ENCODE data around the gene APOL3. TPM values are rescaled to one million over a fixed set of nuclear protein-coding genes. Genes with fewer than 3 reads are reported as not detected.
A peak's percentile ranks its signal among the peaks of the same experiment; 100 is the strongest.
"Not testable (repeated sequence)": the region's sequence is repeated elsewhere in the genome, so short reads cannot be mapped to it uniquely, and the experiment has no call there.

The APOL3 gene
- total RNA-seq, 1 donor: 84.2 TPM

DNA sequence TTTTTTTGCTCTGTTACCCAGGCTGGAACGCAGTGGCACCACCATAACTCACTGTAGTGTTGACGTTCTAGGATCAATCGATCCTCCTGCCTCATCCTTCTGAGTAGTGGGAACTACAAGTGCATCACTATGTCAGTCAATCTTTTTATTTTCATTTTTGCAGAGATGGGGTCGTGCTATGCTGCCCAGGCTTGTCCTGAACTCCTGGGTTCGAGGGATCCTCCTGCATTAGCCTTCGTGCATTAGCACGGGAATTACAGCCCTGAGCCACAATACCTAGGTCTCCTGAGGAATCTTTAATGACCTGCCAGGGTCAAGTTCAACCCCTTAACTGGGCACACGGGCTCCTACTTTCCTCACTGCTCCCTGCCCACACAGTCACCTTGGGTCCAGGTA, 4.4 kb downstream of the APOL3 start:
- H3K4me1 ChIP-seq (ENCODE audit: insufficient read depth, low read length): peaks cover 81% of the 10 kb centered on the region
- no peaks in the 10 kb centered on the region for H3K9me3 ChIP-seq (ENCODE audit: low read depth, low read length)
- H3K4me3 ChIP-seq (ENCODE audit: low read length): peak overlapping the region; percentile 41
- no peaks in the 10 kb centered on the region for H3K27me3 ChIP-seq (ENCODE audit: insufficient read depth, low read length)

DNA sequence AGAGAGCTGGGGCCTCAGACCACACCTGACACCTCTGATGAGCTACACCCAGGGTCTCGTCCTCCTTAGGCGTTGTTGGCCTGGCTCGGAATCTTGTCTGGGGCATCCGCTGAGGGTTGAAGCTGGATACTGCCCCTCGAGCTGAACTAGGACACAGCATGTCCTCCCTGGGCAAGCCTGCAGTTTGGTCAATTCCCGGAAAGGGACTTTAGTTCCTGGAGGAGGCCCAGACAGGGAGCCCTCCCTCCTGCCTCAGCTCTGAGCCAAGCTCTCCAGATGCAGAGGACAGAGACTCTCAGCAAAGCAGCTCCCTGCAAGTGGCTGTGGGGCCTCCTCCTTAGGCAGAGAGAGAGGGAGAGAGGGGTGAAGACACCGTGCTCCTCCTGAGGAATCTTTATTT, 4.9 kb downstream of the APOL3 start:
- no peaks in the 10 kb centered on the region for H3K27me3 ChIP-seq (ENCODE audit: insufficient read depth, low read length)
- peaks cover 80% of the 10 kb centered on the region for H3K4me1 ChIP-seq (ENCODE audit: insufficient read depth, low read length)
- H3K9me3 ChIP-seq (ENCODE audit: low read depth, low read length): no peaks in the 10 kb centered on the region
- H3K4me3 ChIP-seq (ENCODE audit: low read length): no peak overlapping the region

DNA sequence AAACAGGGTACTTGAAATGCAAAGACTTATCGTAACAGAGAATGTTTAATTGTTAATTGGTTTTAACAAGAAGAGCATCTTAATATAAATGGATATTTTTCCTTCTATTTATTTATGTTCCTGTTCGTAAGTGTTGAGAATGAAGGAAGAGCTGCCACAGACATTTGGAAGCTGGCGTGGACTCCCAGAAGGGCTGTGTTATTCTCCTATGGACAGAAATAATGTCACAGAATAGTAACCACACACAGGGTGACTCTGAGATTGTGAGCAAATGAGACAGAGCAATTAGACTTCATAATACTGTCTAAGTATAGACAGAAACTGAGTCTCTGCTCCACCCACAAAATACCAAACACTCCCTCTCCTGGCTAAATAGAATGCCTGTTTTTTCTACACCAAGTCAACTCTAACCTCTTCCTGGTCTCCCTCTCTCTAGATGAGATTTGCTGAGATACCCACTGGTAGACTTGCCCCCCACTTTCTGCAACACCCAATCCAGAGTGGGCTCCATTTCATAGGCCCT, 6.1 kb downstream of the APOL3 start:
- H3K27me3 ChIP-seq (ENCODE audit: insufficient read depth, low read length): no peaks in the 10 kb centered on the region
- H3K4me1 ChIP-seq (ENCODE audit: insufficient read depth, low read length): peaks cover 81% of the 10 kb centered on the region
- H3K9me3 ChIP-seq (ENCODE audit: low read depth, low read length): no peaks in the 10 kb centered on the region
- no peak overlapping the region for H3K4me3 ChIP-seq (ENCODE audit: low read length)

DNA sequence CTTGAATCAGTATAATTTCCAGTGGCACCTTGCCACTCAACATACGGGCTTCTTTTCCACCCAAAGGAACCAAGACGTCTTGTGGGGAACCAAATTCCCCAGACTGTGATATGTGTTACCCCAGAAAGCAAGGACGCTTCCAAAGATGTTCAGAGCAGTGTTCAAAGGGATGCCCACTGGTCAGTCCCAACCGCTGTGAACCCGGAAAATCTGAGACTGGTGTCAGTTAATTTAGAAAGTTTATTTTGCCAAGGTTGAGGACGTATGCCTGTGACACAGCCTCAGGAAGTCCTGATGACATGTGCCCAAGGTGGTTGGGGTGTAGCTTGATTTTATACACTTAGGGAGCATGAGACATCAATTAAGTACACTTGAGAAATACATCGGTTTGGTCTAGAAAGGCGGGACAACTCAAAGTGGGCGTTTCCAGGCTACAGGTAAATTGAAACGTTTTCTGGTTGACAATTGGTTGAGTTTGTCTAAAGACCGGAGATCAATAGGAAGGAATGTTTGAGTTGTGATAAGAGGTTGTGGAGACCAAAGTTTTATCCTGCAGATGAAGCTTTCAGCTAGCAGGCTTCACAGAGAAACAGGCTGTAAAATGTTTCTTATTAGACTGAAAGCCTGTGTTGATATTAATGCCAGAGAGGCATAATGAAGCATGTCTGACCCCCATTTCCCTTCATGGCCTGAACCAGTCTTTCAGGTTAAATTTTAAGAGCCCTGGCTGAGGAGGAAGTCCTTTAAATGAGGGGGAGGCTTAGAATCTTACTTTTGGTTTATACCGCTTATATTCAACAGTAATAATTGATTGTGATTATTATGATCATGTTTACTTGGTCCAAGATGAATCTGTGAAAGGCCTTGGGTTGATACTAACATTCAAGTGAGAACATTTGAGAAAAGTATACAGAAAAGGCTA, 6.8 kb downstream of the APOL3 start:
- H3K9me3 ChIP-seq (ENCODE audit: low read depth, low read length): no peaks in the 10 kb centered on the region
- H3K4me3 ChIP-seq (ENCODE audit: low read length): no peak overlapping the region
- no peaks in the 10 kb centered on the region for H3K27me3 ChIP-seq (ENCODE audit: insufficient read depth, low read length)
- peaks cover 81% of the 10 kb centered on the region for H3K4me1 ChIP-seq (ENCODE audit: insufficient read depth, low read length)

DNA sequence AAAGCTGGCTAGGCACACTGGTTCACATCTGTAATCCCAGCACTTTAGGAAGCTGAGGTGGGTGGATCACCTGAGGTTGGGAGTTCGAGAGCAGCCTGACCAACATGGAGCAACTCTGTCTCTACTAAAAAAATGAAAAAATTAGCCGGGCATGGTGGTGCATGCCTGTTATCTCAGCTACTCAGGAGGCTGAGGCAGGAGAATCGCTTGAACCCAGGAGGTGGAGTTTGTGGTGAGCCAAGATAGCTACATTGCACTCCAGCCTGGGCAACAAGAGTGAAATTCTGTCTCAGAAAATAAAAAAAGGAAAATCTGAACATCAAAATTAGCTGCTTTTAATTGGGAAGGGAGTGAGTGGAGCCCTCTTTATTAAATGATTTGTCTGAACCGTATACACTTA, 7.7 kb downstream of the APOL3 start:
- peaks cover 73% of the 10 kb centered on the region for H3K4me1 ChIP-seq (ENCODE audit: insufficient read depth, low read length)
- H3K27me3 ChIP-seq (ENCODE audit: insufficient read depth, low read length); H3K9me3 ChIP-seq (ENCODE audit: low read depth, low read length); H3K4me3 ChIP-seq (ENCODE audit: low read length): not testable (repeated sequence)

DNA sequence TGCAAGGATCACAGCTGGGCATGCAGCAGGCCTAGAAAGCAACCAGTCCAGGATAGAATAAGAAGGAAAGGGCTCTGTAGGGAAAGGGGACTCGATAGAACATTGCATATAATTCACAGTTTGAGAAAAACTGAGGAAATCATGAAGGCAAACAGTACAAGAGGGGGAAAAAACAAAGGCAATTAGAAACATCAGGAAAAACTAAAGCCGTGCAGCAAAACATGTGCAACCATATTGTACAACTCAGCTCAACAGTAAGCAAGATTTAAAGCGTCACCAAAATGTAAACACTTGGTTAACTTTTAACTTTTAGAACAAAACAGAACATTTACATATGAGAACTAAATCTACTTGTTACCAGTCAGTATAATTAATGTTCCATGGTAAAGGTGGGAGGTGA, 8.5 kb downstream of the APOL3 start:
- no peaks in the 10 kb centered on the region for H3K27me3 ChIP-seq (ENCODE audit: insufficient read depth, low read length)
- no peak overlapping the region for H3K4me3 ChIP-seq (ENCODE audit: low read length)
- peaks cover 66% of the 10 kb centered on the region for H3K4me1 ChIP-seq (ENCODE audit: insufficient read depth, low read length)
- H3K9me3 ChIP-seq (ENCODE audit: low read depth, low read length): no peaks in the 10 kb centered on the region

DNA sequence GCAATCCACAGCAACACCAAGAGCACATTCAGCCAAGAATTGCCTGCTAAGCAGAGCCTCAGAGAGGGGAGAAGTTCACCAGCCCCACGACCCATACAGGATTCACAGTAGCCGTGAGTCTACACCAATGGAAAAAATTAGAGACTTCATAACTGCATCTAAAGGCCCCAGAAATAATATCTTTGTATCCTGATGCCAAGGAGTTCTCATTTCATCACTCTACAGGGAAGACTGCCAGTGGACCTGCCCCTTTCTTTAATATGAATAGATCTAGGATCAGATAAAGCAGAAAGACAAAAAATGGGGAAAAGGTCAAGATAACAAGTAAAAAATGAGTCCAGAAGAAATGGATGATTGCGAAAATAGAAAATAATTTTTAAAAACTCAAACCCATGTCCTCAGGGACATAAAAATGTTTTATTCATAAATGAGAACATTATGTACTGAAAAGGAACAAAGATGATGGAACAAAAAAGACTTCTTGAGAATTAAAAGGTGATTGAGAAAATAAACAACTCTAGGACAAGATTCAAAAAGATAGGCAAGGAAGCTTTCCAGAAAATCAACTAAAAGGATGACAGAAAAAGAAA, 9.5 kb downstream of the APOL3 start:
- no peaks in the 10 kb centered on the region for H3K9me3 ChIP-seq (ENCODE audit: low read depth, low read length)
- H3K27me3 ChIP-seq (ENCODE audit: insufficient read depth, low read length): no peaks in the 10 kb centered on the region
- H3K4me1 ChIP-seq (ENCODE audit: insufficient read depth, low read length): peaks cover 57% of the 10 kb centered on the region
- H3K4me3 ChIP-seq (ENCODE audit: low read length): no peak overlapping the region

DNA sequence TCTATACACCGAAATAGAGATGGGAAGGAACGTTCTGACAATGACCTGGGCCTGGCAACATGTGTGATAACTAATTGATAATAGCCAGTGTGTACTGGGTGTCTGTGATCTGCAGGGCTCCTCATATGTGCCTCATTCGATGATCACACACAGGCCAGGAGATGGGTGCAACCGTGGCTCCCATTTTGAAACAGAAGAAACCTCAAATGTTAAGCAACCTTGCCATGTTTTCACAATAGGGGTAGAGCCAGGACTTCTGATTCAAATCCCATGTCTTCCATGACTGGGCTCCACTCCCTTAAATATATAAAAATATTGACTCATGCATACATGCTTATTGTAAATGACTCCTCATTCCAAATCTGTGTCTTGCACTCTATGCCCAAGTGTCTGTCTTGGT, 11.1 kb downstream of the APOL3 start:
- H3K4me1 ChIP-seq (ENCODE audit: insufficient read depth, low read length): peaks cover 46% of the 10 kb centered on the region
- H3K4me3 ChIP-seq (ENCODE audit: low read length): no peak overlapping the region
- no peaks in the 10 kb centered on the region for H3K9me3 ChIP-seq (ENCODE audit: low read depth, low read length)
- no peaks in the 10 kb centered on the region for H3K27me3 ChIP-seq (ENCODE audit: insufficient read depth, low read length)

DNA sequence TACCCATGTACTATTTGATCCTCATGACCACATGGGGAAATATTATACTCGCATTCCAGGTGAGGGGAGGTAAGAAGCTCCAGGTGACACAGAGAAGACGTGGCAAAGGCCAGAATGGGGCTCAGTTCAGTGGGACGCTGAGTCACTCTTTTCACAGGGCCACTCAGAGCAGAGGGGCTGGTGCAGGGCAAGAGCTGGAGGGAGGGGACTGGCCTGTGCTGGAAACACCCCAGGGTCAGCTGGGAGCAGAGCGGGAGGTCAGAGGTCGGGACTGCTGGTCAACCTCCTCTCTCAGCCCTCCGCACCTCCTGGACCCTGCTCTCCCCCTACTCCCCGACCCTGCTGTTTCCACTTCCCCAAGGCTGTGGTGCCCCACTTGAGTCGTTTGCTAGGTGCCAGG, 12.1 kb downstream of the APOL3 start:
- H3K4me3 ChIP-seq (ENCODE audit: low read length): no peak overlapping the region

DNA sequence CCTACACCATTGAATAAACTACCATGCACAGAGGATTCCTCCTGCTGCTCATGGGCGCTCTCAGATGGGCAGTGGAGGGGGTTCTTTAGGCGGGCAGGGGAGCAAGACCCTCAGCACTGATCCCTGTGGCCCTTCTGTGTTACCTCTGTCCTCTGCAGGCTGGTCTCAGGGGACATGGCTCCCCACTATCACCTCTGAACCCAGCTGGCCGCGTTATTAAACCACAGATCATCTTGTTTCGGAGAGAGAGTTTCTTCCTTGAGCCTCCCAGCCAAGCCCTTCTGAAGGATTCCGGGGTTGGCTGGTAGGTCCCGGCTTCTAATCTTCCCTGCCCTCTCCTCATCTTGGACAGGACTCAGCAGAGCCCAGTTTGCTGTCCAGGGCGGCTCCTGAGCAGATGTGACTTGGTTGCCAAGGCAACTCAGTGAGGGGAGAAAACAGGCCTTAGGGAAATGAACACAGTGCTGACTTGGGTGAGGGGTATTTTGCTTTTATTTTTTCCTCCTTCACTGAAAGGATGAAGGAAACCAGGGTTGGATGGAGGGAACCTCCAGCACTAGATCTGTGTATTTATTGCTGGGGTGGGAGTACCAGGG, 13.3 kb downstream of the APOL3 start:
- H3K27me3 ChIP-seq (ENCODE audit: insufficient read depth, low read length): no peaks in the 10 kb centered on the region
- peaks cover 33% of the 10 kb centered on the region for H3K4me1 ChIP-seq (ENCODE audit: insufficient read depth, low read length)
- H3K4me3 ChIP-seq (ENCODE audit: low read length): no peak overlapping the region
- H3K9me3 ChIP-seq (ENCODE audit: low read depth, low read length): no peaks in the 10 kb centered on the region

More for the DNA sequence above, 12.1 kb downstream of the APOL3 start:
- no peaks in the 10 kb centered on the region for H3K27me3 ChIP-seq (ENCODE audit: insufficient read depth, low read length)
- H3K4me1 ChIP-seq (ENCODE audit: insufficient read depth, low read length): peaks cover 40% of the 10 kb centered on the region
- no peaks in the 10 kb centered on the region for H3K9me3 ChIP-seq (ENCODE audit: low read depth, low read length)

DNA sequence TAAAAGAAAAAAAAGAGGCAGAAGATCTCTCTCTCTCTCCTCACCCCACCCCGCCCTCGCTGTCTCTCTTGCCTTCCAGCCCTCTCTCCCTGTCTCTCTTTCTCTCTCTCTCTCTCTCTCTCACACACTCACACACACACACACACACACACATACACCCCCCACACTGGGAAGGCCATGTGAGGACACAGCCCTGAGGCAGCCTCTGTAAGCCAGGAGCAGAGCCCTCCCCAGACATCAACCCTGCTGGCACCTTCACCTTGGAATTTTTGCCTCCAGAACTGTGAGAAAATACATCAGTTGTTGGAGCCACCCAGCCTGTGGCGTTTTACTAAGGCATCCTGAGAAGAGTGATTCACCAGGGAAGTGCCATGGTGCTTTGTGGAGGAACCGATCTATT, 14.7 kb downstream of the APOL3 start:
- H3K4me3 ChIP-seq (ENCODE audit: low read length): no peak overlapping the region

DNA sequence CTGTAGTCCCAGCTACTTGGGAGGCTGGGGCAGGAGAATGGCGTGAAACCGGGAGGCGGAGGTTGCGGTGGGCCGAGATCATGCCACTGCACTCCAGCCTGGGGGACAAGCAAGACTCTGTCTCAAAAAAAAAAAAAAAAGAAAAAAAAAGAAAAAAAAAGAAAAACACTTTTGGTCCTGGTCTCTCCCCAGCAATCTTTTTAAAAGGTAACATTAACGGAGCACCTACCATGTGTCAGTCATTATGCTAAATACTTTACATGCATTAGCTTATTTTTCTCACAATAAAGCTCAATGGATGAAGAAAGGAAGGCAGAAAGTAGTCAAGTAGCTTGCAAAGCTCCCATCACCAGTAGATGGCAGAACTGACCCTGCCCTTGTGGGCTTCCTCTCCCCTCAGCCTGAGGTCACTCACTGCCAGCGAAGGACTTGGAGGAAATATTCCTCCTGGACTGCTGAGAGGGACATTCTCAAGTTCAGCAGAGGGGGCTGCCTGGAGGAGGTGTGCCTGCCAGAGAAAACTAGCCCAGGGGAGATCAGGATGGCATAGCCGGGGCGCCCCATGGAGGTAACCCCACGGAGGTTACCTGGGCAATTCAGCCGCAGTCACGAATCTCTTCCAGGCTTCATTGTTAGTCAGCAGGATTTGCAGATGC, 15.5 kb downstream of the APOL3 start:
- Histone ChIP-seq H3K9me3 (ENCODE audit: low read depth, low read length) (no peaks in the 10 kb centered on the region), H3K4me1 (ENCODE audit: insufficient read depth, low read length) (peaks cover 19% of the 10 kb centered on the region), H3K4me3 (ENCODE audit: low read length) (no peak overlapping the region), H3K27me3 (ENCODE audit: insufficient read depth, low read length) (no peaks in the 10 kb centered on the region)

More for the DNA sequence above, 14.7 kb downstream of the APOL3 start:
- H3K4me1 ChIP-seq (ENCODE audit: insufficient read depth, low read length): peaks cover 27% of the 10 kb centered on the region
- H3K9me3 ChIP-seq (ENCODE audit: low read depth, low read length): no peaks in the 10 kb centered on the region
- no peaks in the 10 kb centered on the region for H3K27me3 ChIP-seq (ENCODE audit: insufficient read depth, low read length)

DNA sequence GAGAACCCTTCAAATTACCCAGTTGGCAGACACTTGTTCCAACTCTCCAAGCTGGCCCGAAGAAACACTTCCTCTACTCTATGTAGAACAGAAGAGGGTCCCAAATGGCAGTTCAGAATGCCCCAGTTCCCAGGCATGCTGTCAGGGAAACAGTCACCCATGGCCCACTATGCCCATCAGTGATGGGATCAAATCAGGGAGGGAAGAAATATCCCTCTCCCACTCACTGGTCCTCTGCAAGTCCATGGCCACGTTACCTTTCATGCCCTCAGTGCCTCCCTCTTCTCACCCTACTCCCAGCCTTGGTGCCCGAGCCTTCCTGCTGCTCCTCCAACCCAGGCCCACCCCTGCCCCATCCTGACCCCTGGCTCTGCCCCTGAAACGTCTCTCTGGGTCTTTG, 16.6 kb downstream of the APOL3 start:
- H3K27me3 ChIP-seq (ENCODE audit: insufficient read depth, low read length): no peaks in the 10 kb centered on the region
- H3K4me3 ChIP-seq (ENCODE audit: low read length): no peak overlapping the region
- H3K9me3 ChIP-seq (ENCODE audit: low read depth, low read length): no peaks in the 10 kb centered on the region
- peaks cover 8% of the 10 kb centered on the region for H3K4me1 ChIP-seq (ENCODE audit: insufficient read depth, low read length)

DNA sequence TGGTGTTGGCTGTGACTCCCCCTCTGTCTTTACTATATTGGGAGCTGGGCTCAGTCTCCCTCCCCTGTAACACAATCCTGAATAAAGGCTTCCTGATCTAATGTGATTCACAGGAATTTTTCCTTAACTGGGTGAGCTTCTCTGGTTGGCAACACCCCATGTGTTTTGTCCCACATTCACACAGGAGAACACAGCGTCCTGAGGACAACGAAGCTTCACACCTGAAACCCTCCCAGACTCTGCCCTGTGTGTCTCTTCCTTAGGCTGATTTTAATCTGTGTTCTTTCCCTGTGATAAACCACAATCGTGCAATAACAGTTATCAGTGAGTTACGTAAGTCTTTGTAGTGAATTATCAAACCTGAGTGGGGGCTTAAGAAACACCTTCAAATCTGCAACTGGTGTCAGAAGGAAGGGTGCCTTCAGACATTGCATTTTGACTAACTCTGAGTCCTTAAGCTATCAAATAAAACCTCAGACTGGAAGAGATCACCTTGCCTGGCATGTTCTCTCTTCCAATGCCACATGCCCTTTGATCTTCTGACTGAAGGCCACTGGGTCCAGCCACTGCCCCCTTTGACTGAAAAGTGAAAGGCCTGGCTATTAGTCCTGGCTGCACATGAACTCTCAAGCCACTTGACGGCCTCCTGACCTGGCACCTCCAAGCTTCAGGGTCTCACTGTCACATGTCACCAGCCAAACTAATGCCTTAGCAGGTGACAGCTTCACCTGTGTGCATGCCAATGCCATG, 17.3 kb downstream of the APOL3 start:
- Histone ChIP-seq H3K4me1 (ENCODE audit: insufficient read depth, low read length) (peaks cover 4% of the 10 kb centered on the region), H3K27me3 (ENCODE audit: insufficient read depth, low read length) (no peaks in the 10 kb centered on the region), H3K9me3 (ENCODE audit: low read depth, low read length) (no peaks in the 10 kb centered on the region), H3K4me3 (ENCODE audit: low read length) (no peak overlapping the region)

Measured in mononuclear cell (primary cell).